Vagina (tissue), 2 donors: ENCODE measurements around the gene SLC22A2.

ENCODE experiments used
- CTCF ChIP-seq, 3 experiments: fragments of 450-650 bp in 2 of 3; fragments of 200-600 bp in 1 of 3; sonication (generic) in 1 of 3; IDR thresholded peaks; one replicate each; pipeline ENCODE4 v1.5.1; 2017 to 2019; ENCODE audit warnings: antibody characterized with exemption in 3 of 3, mild to moderate bottlenecking in 2 of 3, moderate library complexity in 2 of 3
- POLR2A ChIP-seq, 2 donors: fragments of 450-650 bp; IDR thresholded peaks; one replicate each; pipeline ENCODE4 v1.6.1; 2017; ENCODE audit warnings: antibody characterized with exemption in 2 of 2, mild to moderate bottlenecking in 2 of 2, moderate library complexity in 2 of 2
- POLR2AphosphoS5 ChIP-seq, 2 donors: sonication (generic); formaldehyde crosslinking; IDR thresholded peaks; one replicate each; pipeline ENCODE4 v1.9.0; 2017; ENCODE audit warnings: antibody characterized with exemption in 2 of 2, mild to moderate bottlenecking in 2 of 2, low read depth in 1 of 2; ENCODE audit not compliant: insufficient read depth in 1 of 2

- TF ChIP-seq POLR2AphosphoS5 (IDR thresholded peaks at IDR 0.05; ENCODE audit: insufficient read depth in 1 of 2, low read depth in 1 of 2) (no peak), CTCF (IDR thresholded peaks at IDR 0.05) (no peak), POLR2A (IDR thresholded peaks at IDR 0.05) (no peak)
Measured at GRCh38 chr6:160202411-160202810, 56.2 kb downstream of the SLC22A2 start.
